HG03097 (cell line): Measurements from ENCODE around the gene PRSS38.
"Not testable (repeated sequence)": the region's sequence is repeated elsewhere in the genome, so short reads cannot be mapped to it uniquely, and the experiment has no call there.

Source experiments
- ATAC-seq: cut with Tn5 transposase; IDR thresholded peaks from one replicate; pipeline ENCODE4 v1.9.1; 2021; ENCODE audit not compliant: unreplicated experiment, low FRiP score

The PRSS38 gene

DNA sequence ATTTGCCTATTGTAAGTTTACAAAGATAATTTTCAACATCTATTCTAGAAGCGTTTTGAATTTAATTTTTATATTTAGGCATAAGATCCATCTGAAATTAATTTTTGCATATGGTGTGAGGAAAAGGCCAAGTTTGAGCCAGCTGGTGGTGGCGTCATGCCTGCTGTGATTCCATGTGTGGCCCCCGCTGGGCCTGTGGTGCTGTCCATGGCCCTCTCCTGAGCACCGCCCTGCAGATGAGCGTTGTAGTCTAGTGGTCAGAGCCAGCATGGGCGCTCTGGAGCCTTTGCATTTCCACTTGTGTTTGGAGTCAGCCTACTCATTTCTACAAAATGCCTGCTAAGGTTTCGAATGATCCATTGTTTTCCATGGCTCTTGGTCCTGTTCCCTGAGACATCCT lies 22.7 kb downstream of the PRSS38 start:
- ATAC-seq: no peak

DNA sequence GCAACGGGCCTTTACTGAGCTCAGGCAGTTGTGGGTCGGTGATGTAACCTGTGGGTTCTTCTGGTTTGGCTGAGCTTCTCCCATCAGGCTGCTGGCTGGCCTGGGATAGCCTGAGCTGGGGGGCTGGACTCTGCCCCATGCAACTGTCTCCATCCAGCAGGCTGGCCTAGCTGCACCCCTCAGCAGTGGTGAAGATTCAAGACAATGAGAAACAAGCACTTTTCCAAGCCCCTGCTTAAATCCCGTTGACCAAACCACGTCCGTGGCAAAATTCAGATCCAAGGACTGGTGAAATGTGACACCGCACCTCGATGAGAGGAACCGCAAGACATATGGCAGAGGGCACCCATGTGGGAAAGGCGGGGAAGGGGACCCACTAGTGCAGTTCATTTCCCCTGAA lies 25.6 kb downstream of the PRSS38 start:
- no peak for ATAC-seq

DNA sequence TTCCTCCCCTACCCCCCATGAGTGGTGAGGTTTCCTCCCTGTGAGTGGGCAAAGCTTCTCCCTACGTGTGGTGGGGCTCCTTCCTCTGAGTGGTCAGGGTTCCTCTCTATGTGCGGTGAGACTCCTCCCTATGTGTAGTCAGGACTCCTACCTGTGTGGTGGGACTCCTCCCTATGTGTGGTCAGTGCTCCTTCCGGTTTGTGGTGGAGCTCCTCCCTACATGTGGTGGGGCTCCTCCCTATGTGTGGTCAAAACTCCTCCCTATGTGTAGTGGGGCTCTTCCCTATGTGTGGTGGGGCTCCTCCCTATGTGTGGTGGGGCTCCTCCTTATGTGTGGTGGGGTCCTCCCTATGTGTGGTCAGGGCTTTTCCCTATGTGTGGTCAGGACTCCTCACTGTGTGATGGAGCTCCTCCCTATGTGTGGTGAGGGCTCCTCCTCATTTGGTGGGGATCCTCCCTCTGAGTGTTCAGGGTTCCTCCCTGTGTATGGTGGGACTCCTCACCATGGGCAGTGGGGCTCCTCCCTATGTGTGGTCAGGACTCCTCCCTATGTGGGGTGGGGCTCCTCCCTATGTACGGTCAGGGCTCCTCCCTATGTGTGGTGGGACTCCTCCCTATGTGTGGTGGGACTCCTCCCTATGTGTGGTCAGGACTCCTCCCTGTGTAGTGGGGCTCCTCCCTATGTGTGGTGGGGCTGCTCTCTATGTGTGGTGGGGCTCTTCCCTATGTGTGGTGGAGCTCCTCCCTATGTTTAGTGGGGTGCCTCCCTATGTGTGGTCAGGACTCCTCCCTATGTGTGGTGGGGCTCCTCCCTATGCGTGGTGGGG lies 29.1 kb downstream of the PRSS38 start:
- no peak for ATAC-seq

DNA sequence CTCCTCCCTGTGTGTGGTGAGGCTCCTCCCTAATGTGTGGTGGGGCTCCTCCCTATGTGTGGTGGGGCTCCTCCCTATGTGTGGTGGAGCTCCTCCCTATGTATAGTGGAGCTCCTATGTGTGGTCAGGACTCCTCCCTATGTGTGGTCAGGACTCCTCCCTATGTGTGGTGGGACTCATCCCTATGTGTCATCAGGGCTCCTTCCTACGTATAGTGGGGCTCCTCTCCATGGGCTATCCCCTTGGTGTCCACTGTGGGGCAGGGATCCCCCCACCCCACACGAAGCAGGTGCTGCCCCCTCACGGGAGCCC lies 29.6 kb downstream of the PRSS38 start:
- no peak for ATAC-seq

DNA sequence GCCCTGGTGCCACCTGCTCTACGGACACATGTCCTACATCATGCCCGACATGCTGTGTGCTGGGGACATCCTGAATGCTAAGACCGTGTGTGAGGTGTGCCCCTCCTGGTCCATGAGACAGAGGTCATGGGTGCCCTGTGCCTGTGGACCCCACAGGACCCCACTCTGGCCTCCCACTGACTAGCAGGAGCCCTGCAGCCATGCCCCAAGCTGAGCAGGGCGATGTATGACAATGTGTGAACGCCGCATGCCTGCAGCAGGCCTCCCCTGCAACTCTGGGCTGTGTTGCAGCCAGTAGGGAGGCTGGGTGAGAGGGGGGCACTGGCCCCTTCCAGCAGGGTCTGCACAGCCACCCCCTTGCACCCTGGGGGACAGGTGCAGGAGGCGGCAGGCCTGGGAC lies 30.0 kb downstream of the PRSS38 start:
- ATAC-seq: no peak

DNA sequence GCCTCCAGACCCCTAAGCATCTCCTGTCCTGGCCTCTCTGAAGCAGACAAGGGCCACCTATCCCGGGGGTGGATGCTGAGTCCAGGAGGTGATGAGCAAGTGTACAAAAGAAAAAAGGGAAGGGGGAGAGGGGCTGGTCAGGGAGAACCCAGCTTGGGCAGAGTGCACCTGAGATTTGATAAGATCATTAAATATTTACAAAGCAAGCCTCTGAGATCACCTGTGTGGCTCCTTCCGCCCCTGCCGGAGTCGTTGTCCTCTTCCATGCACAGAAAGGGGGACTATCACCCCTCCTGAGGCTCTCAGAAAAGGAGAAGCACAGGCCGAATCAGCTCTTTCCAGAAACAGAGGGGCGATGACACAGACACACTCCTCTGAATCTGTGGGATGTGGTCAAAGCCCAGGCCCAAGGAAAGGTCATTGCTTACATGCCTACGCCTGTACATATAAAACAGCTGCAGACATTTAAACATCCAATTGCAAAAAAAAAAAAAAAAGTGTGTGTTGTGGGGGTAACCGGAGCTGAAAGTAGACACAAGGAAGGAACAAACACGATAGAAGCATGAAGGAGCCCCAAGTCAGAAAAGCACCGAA lies 30.9 kb downstream of the PRSS38 start:
- ATAC-seq: no peak

DNA sequence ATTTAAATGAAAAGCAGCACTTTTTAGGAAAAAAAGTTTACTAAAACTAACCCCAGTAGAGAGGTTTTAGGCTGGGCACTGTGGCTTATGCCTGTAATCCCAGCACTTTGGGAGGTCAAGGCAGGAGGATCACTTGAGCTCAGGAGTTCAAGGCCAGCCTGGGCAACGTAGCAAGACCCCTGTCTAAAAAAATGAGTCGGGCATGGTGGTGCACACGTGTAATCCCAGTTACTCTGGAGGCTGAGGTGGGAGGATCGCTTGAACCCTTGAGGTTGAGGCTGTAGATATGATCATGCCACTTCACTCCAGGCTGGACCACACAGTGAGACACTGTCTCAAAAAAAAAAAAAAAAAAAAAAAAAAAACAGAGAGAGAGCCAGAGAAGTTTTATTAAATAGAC lies 31.6 kb downstream of the PRSS38 start:
- not testable (repeated sequence) for ATAC-seq

DNA sequence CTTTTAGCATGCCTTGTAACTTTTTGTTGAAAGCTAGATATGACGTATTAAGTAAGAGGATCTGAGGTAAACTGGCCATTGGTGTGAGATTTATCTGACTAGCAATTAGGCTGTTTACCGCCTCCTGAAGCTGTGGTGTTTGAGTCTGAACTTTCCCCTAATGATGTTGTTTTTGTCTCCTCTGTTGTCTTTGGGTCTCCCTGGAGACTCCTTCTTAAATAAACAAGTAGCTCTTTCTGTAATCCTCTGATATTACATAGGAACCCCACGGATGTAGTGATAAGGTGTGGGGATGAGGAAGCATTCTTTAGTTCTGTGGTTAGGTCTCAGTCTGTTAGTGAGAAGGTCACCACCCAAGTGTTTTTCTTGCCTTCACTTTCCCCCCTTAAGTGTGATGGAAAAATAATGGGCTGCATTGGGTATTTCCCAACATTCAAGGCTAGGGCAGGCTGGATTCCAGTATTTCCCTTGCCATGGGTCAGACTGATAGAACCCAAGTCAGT lies 33.0 kb downstream of the PRSS38 start:
- no peak for ATAC-seq

DNA sequence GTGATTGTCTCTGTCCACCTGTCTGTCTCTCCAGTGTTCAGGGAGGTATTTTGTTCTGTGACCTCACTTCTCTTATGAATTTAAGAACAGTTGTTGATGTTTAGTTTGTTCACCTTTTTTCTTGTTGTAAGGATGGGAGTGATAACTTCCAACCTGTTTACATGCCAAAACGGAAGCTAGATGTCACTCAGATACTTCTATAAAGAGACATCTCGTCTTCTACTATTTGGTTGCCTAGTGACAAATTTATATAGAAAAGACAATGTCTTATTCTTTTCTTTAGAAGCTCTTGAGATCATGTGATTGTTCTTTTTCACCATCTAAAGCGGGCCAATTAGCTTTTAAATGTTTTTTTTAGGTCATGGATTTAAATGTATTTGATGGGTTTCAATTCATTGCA lies 33.8 kb downstream of the PRSS38 start:
- no peak for ATAC-seq

DNA sequence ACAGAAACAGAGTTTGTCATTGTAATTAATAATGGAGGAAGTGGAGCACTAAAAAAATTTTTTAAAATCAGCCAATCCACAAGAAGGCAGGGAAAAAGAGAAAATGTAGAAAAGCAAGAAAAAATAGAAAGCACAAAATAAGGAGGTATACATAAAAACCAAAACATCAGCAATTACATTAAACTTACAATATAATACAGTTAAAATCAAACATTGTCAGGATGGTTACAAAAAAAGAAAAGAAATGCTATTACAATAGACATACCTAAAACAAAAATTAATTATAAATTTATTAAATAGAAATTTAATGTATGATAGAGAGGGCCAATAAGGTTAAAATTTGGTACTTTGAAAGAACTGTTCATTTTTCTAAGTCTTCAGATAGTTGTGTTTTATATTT lies 38.7 kb downstream of the PRSS38 start:
- no peak for ATAC-seq

DNA sequence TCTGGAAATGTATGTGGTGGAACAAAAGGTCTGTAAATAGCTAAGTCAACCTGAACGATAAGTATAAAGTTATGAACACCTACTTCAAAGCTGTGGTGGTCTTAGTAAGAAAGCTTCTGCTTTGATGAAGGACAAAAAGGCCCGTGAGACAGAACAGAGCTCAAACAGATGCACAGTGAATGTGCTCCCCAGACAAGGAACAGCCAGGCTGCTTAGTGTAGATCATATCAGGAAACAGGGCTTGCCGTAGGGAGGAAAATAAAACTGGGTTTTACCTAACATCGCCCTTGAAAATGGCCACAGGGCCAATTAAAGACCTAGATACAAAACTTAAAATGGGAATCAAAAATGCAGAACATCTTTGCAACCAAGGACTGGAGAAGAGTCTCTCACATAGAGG lies 40.2 kb downstream of the PRSS38 start:
- no peak for ATAC-seq

DNA sequence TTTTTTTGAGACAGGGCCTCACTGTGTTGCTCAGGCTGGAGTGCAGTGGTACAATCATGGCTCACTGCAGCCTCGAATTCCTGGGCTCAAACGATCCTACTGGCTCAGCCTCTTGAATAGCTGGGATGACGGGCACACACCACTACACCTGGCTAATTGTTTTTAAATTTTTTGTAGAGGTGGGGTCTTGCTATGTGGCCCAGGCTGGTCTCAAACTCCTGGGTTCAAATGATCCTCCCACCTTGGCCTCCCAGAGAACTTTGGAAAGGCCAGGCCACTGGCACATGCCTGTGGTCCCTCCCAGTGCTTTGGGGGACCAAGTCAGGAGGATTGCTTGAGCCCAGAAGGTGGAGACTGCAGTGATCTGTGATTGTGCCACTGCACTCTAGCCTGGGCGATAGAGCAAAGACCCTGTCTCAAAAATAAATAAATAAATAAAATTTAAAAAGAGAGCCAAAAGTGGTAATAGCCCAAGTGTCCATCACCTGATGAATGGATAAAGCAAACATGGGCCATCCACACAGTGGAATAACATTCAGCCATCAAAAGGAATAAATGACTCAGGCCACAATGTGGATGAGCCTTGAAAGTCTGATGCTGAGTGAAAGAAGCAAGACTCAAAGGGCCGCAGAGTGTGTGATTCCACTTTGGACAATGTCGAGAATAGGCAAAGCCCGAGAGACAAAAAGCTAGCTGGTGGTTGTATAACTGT lies 40.8 kb downstream of the PRSS38 start:
- no peak for ATAC-seq

DNA sequence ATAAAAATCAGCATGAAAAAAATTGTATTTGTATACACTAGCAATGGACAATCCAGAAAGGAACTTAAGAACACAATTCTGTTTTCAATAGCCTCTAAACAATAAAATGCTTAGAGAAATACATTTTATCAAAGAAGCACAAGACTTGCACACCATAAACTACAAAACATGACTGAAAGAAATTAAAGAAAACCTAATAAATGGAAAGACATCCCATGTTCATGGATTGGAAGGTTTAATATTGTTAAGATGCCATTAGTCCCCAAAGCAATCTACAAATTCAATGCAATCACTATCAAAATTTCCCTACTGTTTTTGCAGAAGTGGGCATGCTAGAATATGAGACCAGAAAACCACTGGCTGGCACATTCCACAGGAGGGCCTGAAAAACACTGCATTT lies 49.4 kb downstream of the PRSS38 start:
- ATAC-seq: no peak

DNA sequence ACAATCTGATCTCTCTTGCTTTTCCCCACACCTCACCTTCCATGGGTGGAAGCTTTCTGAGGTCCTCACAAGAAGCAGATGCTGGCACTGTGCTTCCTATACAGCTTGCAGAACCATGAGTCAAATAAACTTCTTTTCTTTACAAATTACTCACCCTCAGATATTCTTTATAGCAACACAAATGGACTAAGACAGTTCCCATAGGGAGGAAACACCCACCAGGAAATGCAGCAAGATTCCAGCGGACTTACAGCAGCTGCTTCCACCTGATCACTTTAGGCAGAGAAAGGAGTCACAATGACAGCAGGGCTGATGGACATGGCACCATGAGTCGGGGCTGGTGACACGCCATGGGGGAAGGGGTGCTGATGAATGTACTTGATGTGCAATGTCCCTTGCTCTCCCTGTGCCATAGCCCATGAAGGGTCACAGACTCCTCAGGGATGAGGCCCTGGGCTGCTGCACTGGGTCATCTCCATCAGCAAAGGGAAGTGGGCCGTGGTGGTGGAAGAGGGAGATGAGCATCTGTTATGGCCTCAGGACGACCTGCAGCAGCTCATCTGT lies 53.9 kb downstream of the PRSS38 start:
- ATAC-seq: no peak

DNA sequence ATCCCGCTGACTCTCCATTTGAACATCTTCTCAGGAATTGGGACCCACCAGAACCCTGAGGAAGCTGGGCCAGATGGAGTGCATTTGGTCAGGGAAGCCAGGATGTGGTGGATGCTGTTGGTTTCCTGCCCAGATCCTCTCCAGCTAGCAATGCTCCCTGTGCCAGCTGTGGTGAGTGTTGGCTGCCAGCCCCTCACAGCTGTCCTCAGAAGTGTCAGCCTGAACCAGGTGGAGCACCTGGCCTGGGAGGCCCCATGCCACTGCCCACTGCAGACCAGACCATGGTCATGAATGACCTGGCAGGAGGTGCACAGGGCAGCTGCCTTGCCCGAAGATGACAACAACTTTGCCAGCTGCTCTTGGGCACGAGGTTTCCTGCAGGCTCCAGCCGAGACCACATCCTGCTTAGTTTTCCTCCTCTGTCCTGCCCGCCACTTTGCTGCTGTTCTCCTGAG lies 54.4 kb downstream of the PRSS38 start:
- ATAC-seq: no peak

DNA sequence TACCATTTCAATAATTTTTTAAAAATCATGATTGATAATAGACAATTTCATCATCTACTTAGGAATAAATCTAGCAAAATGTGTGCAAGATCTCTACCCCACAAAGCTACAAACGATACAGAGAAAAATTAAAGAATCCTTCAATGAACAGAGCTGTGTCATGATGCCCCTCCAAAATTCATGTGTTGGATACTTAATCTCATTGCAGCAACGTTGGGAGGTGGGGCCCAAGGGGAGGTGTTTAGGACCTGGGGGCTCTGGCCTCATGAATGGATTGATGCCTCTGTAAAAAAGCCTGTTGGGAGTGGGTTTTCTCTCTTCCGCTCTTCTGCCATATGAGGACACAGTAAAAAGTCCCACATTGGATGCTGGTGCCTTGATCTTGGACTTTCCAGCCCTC lies 54.9 kb downstream of the PRSS38 start:
- ATAC-seq: no peak

DNA sequence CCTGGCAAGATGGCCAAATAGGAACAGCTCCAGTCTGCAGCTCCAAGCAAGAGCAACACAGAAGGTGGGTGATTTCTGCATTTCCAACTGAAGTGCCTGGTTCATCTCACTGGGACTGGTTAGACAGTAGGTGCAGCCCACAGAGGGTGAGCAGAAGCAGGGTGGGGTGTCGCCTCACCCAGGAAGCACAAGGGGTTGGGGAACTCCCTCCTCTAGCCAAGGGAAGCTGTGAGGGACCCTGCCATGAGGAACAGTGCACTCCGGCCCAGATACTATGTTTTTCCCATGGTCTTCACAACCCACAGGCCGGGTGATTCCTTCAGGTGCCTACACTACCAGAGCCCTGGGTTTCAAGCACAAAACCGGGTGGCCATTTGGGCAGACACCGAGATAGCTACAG lies 56.4 kb downstream of the PRSS38 start:
- ATAC-seq: not testable (repeated sequence)

DNA sequence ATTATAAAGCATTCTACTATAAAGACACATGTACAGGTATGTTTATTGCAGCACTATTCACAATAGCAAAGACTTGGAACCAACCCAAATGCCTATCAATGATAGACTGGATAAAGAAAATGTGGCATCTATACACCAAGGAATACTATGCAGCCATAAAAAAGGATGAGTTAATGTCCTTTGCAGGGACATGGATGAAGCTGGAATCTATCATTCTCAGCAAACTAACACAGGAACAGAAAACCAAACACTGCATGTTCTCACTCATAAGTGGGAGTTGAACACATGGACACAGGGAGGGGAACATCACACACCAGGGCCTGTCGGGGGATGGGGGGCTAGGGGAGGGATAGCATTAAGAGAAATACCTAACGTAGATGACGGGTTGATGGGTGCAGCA lies 62.3 kb downstream of the PRSS38 start:
- ATAC-seq: not testable (repeated sequence)

DNA sequence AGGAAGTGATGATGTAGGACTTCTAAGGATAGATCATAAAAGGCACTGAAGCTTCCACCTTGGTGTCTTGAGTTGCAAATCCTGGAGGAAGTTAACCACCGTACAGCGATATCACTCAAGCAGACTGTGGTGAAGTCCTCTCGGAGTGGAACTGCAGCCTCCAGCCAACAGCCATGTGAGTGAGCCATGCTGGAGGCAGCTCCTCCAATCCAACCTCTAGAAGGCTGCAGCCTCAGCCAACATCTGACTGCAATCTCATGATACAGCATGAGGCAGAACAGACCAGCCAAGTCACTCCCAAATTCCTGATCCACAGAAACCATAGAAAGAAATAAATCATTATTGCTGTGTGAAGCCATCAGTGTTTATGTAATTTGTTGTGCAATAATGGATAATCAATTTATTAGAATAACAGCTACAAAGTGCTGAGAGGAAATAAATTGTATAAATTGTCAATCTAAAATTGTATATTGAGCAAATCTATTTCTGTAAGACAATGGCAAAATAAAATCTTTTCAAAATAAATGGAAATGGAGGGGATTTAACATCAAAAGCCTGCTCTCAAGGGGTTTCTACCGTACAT lies 65.0 kb downstream of the PRSS38 start:
- no peak for ATAC-seq

DNA sequence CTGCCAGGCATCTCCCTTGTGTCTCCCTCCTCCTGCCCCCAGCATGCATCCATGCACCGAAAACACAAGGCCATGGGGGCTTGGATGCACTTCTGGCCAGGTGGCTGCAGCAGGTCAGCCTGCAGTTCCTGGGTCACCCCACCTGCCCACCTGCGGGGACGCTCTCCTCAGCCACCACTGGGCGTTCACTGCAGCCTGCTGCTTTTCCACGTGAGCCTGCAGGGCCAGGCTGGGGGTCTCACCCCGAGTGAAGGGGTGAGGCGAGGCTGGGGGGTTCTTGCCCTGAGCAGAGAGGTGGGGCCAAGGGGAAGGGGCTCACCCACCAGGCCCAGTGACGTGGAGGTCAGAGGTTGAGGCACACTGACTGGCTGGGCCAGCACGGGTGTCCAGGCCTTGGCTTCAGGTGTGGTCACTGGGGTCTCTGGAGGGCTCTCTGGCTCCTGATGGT lies 67.6 kb downstream of the PRSS38 start:
- ATAC-seq: no peak
